DND-41 (cell line): Measurements from ENCODE around the gene PMPCA.

Source experiments
- EZH2 ChIP-seq: IDR thresholded peaks from 3 replicates; pipeline ENCODE4 v1.6.1; 2012; ENCODE audit warnings: borderline replicate concordance, low read depth, mild to moderate bottlenecking, moderate library complexity, low read length, inconsistent platforms; ENCODE audit not compliant: severe bottlenecking
- TF ChIP-seq, protein P1 (sequence below): IDR thresholded peaks from 2 replicates; pipeline ENCODE4 v1.5.1; 2012; ENCODE audit warnings: borderline replicate concordance, low read length, moderate library complexity, mild to moderate bottlenecking; ENCODE audit not compliant: poor library complexity, severe bottlenecking; ENCODE audit errors: extremely low read depth

DNA sequence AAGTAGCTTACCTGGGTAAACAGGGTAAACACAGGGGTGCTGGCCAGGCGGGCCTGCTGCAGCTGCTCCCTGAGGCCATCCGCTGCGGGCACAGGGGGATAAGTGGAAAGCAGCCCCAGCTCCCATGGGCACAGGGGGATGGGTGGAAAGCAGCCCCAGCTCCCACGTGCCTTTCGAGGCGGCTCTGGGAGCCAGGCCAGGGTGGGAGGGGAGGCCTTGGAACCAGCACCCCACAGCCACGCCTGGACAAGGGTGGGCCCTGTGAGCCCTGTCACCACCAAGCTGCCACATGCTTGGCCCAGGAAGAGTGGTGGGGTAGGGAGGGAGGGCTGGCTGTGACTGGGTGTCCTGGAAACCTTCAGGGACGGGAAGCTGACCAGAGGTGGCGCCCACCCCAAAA lies 29.1 kb upstream of the PMPCA start:
- TF ChIP-seq, protein P1, sequence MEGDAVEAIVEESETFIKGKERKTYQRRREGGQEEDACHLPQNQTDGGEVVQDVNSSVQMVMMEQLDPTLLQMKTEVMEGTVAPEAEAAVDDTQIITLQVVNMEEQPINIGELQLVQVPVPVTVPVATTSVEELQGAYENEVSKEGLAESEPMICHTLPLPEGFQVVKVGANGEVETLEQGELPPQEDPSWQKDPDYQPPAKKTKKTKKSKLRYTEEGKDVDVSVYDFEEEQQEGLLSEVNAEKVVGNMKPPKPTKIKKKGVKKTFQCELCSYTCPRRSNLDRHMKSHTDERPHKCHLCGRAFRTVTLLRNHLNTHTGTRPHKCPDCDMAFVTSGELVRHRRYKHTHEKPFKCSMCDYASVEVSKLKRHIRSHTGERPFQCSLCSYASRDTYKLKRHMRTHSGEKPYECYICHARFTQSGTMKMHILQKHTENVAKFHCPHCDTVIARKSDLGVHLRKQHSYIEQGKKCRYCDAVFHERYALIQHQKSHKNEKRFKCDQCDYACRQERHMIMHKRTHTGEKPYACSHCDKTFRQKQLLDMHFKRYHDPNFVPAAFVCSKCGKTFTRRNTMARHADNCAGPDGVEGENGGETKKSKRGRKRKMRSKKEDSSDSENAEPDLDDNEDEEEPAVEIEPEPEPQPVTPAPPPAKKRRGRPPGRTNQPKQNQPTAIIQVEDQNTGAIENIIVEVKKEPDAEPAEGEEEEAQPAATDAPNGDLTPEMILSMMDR = no peak
- no peak for TF ChIP-seq EZH2
